Prostate gland (tissue), 2 donors: Measurements from ENCODE around the gene FBH1. TPM values are rescaled to one million over a fixed set of nuclear protein-coding genes. Genes with fewer than 3 reads are reported as not detected.

Experiments
- DNase-seq: peaks from one replicate; pipeline ENCODE4 v3.0.0-alpha.2; 2019; ENCODE audit warnings: low spot score
- H3K27ac ChIP-seq, 2 donors: fragments of 200-600 bp; sonication (generic); 2 replicates each; pipeline ENCODE4 v1.5.1; 2017 to 2019
- H3K27me3 ChIP-seq: fragments of 200-600 bp; sonication (generic); replicated peaks from 2 replicates; pipeline ENCODE4 v1.5.1; 2019; ENCODE audit not compliant: insufficient read depth
- H3K36me3 ChIP-seq, 2 donors: fragments of 200-600 bp; sonication (generic); 1 replicate in 1 of 2; 2 replicates in 1 of 2; pipeline versions ENCODE4 v1.5.1 to v1.8.1; 2017 to 2019
- H3K4me1 ChIP-seq: fragments of 200-600 bp; sonication (generic); replicated peaks from 2 replicates; pipeline ENCODE4 v1.5.1; 2019
- H3K4me3 ChIP-seq, 2 donors: fragments of 200-600 bp; sonication (generic); 2 replicates each; pipeline ENCODE4 v1.5.1; 2017 to 2019
- H3K9me3 ChIP-seq: fragments of 200-600 bp; sonication (generic); 2 replicates; pipeline ENCODE4 v1.5.1; 2017
- POLR2A ChIP-seq: fragments of 450-650 bp; IDR thresholded peaks from one replicate; pipeline ENCODE4 v1.6.1; 2016; ENCODE audit warnings: antibody characterized with exemption, mild to moderate bottlenecking
- POLR2AphosphoS5 ChIP-seq: sonication (generic); formaldehyde crosslinking; IDR thresholded peaks from one replicate; pipeline ENCODE4 v1.6.1; 2017; ENCODE audit warnings: antibody characterized with exemption
- WGBS: methylation state at CpG from one replicate; pipeline ENCODE4 v1.1.5; 2018; 5-methylcytosine and 5-hydroxymethylcytosine counted together
- intact Hi-C: fragments of 100-400 bp; cut with DNase I; formaldehyde crosslinking; loops from one replicate; pipeline ENCODE4 v1.14.2; 2022
- total RNA-seq, 2 donors: library from RNA; depleted of rRNA; stranded (reverse); fragments of >200 nt; gene quantifications; one replicate each; pipeline ENCODE4 v1.1.0, GENCODE V29; 2016
- TF ChIP-seq, protein P1 (sequence below), 4 experiments: fragments of 200-600 bp in 2 of 4; fragments of 450-650 bp in 2 of 4; sonication (generic) in 2 of 4; IDR thresholded peaks; 1 replicate in 3 of 4; 2 replicates in 1 of 4; pipeline ENCODE4 v1.5.1; 2016 to 2019; ENCODE audit warnings: antibody characterized with exemption in 4 of 4, mild to moderate bottlenecking in 2 of 4, moderate library complexity in 2 of 4

Gene FBH1
- total RNA-seq, 2 donors from 2014 or later: 75.0 to 172 TPM

DNA sequence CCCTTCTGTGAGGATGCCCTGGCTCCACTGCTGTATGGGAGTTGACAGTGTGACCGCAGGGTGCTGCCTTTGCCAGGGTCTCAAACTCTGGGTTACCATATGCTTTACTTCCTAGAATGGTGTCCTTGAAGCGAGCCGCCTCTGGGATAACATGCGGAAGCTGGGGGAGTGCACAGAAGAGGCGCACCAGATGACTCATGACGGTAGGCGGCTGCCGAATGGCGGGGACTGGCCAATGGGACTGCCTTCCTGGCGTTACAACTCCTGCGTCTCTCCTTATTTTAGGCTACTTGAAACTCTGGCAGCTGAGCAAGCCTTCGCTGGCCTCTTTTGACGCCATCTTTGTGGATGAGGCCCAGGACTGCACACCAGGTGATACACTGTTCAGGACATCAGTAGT lies 27.3 kb downstream of the FBH1 start:
- no peak for TF ChIP-seq POLR2A
- DNase-seq: no peak
- H3K27ac ChIP-seq: no peak overlapping the region
- WGBS: 97% methylated on average over 12 of the region's 13 CpGs
- no peaks in the 10 kb centered on the region for H3K9me3 ChIP-seq
- H3K4me1 ChIP-seq: no peaks in the 10 kb centered on the region
- intact Hi-C loops: no loop called here
- no peaks in the 10 kb centered on the region for H3K27me3 ChIP-seq
- H3K36me3 ChIP-seq: peaks cover 5 to 6% of the 10 kb centered on the region in 2 donors
- H3K4me3 ChIP-seq: no peak overlapping the region

DNA sequence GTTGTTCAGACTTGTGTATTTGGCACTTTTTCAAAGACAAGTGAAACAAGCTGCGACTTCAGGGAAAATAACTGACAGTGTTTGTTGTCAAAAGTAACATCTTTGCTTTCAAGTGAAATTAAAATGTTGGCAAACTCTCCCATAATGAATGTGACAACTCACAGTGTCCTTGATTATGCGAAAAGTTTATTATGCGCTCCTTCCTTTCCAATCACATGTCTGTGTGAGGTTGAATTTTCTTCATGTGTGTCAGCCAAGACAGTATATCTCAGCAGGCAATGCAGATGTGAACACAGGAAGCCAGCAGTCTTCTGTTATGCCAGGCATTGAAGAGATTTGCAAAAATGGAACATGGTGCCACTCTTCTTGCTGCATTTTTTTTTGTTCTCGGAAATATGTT lies 28.7 kb downstream of the FBH1 start:
- intact Hi-C loops: no loop called here
- Histone ChIP-seq H3K9me3 (no peaks in the 10 kb centered on the region), H3K4me3 (no peak overlapping the region), H3K27ac (no peak overlapping the region), H3K36me3 (peaks cover 10% of the 10 kb centered on the region in 2 donors), H3K27me3 (no peaks in the 10 kb centered on the region), H3K4me1 (no peaks in the 10 kb centered on the region)
- TF ChIP-seq POLR2A (no peak), POLR2AphosphoS5 (no peak)
- TF ChIP-seq, protein P1, sequence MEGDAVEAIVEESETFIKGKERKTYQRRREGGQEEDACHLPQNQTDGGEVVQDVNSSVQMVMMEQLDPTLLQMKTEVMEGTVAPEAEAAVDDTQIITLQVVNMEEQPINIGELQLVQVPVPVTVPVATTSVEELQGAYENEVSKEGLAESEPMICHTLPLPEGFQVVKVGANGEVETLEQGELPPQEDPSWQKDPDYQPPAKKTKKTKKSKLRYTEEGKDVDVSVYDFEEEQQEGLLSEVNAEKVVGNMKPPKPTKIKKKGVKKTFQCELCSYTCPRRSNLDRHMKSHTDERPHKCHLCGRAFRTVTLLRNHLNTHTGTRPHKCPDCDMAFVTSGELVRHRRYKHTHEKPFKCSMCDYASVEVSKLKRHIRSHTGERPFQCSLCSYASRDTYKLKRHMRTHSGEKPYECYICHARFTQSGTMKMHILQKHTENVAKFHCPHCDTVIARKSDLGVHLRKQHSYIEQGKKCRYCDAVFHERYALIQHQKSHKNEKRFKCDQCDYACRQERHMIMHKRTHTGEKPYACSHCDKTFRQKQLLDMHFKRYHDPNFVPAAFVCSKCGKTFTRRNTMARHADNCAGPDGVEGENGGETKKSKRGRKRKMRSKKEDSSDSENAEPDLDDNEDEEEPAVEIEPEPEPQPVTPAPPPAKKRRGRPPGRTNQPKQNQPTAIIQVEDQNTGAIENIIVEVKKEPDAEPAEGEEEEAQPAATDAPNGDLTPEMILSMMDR (IDR thresholded peaks at IDR 0.05): no peak
- DNase-seq: no peak
- WGBS: 65% methylated on average over 4 of the region's 4 CpGs

DNA sequence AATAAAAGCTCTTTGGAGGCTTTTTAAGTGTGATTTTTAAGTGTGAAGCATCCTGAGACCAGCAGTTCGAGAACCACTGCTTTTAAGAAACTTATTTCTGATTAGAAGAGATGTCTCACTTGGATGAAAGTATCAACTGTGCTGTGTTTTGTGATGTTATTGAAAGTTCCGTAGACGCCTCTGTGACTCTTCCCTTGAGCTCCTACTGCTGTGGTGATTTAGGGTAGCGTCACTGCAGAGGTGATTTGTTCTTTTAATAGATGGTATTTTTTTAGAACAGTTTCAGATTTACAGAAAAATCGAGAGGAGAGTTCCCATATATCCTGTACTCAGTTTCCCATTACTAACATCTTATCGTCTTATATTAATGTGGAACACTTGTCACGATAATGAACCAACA lies 29.5 kb downstream of the FBH1 start:
- no peaks in the 10 kb centered on the region for H3K9me3 ChIP-seq
- peaks cover 10 to 18% of the 10 kb centered on the region in 2 donors for H3K36me3 ChIP-seq
- H3K4me1 ChIP-seq: no peaks in the 10 kb centered on the region
- intact Hi-C loops: no loop called here
- TF ChIP-seq POLR2AphosphoS5 (no peak), POLR2A (no peak)
- TF ChIP-seq, protein P1 (IDR thresholded peaks at IDR 0.05): no peak
- H3K27me3 ChIP-seq: no peaks in the 10 kb centered on the region
- DNase-seq: no peak
- H3K27ac ChIP-seq: no peak overlapping the region
- WGBS: 97% methylated on average over 7 of the region's 7 CpGs
- H3K4me3 ChIP-seq: no peak overlapping the region

DNA sequence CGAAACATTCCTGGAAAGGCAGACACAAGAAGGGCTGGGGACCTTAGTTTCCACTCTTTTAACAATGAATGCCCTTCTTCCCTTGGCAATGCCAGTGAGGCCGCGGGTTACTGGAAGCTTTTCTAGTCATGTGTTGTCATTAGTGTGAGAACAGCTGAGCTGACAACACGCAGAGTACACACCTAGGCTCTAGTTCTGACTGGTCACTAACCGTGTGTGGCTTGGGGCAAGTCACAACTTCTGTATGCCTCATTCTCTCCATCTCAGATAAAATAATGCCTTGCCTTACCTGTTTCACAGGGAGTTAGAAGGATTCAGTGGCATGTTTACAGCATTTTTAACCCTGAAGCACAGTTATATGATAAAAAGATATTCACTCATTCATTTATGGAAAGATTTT lies 31.7 kb downstream of the FBH1 start:
- no peaks in the 10 kb centered on the region for H3K4me1 ChIP-seq
- H3K9me3 ChIP-seq: no peaks in the 10 kb centered on the region
- peaks cover 14 to 18% of the 10 kb centered on the region in 2 donors for H3K36me3 ChIP-seq
- H3K27me3 ChIP-seq: no peaks in the 10 kb centered on the region
- H3K27ac ChIP-seq: no peak overlapping the region
- no peak overlapping the region for H3K4me3 ChIP-seq
- 81% methylated on average over 5 of the region's 5 CpGs for WGBS
- DNase-seq: no peak
- TF ChIP-seq POLR2A (no peak), POLR2AphosphoS5 (no peak)
- TF ChIP-seq, protein P1 (IDR thresholded peaks at IDR 0.05): no peak
- intact Hi-C loops: no loop called here

DNA sequence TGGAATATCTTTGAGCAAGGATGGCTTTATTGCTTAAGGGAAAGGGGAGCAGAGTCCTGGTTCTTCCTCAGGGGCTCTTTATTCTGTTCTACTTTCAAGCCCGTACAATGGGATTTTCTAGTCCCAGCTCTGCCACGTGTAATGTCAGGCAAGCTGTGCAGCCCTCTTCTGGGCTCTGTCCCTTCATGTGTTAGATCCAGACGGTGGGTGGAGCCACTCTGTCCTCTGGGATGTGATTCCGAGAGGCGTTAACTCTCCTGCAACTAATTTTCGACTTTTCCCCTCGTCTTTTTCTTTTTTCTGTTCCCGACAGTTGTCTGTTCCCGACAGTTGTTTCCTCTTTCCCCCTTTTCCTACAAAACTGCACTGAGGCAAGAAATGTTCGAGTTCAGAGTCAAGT lies 34.8 kb downstream of the FBH1 start:
- TF ChIP-seq, protein P1 (IDR thresholded peaks at IDR 0.05): no peak
- TF ChIP-seq POLR2AphosphoS5 (no peak), POLR2A (no peak)
- Histone ChIP-seq H3K36me3 (peaks cover 8 to 18% of the 10 kb centered on the region in 2 donors), H3K27me3 (no peaks in the 10 kb centered on the region), H3K9me3 (no peaks in the 10 kb centered on the region), H3K27ac (no peak overlapping the region), H3K4me3 (no peak overlapping the region), H3K4me1 (no peaks in the 10 kb centered on the region)
- WGBS: 89% methylated on average over 10 of the region's 10 CpGs
- DNase-seq: no peak
- intact Hi-C loops: no loop called here
